ENCODE measurements around the gene NAP1L5. TPM values are rescaled to one million over a fixed set of nuclear protein-coding genes. Genes with fewer than 3 reads are reported as not detected.

NAP1L5 gene
- total and polyA plus RNA-seq, 8 donors, result 3.1 to 22.6 (median 5.8) TPM; not detected in 1

DNA sequence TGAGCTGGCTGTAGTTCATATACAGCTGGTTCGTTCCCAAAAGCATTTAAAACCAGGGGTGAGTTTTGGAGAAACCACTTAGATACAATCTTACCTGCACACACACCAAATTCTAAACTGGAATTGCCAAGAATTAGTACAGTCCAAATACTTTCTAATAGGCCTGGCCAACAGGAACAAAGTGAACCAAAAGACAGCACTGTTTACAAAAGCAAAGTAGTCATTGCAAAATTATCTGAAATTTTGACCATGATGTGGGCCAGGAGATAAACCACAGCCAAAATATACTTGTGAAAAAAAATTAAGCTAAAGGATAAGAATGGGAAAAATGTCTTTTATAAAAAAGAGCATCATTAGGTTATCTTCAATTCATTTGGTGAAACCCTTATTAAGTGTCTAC lies 37.9 kb upstream of the NAP1L5 start:
- peaks cover 14 to 50% (median 44%) of the 10 kb centered on the region in 4 donors for H3K36me3 ChIP-seq
- WGBS, 5 donors, result 23 to 62% (median 41%) methylated on average over 1 of the region's 1 CpG
- no peaks in the 10 kb centered on the region for H3K27me3 ChIP-seq
- DNase-seq, result no peak
- no peak overlapping the region for H3K4me3 ChIP-seq
- intact Hi-C loops (cut with DNase I; ENCODE audit: low total_unique reads), result no loop called here
- TF ChIP-seq POLR2AphosphoS5 (IDR thresholded peaks at IDR 0.05) (no peak), POLR2A (IDR thresholded peaks at IDR 0.05) (no peak), EP300 (IDR thresholded peaks at IDR 0.05) (no peak)
- TF ChIP-seq, protein P1, sequence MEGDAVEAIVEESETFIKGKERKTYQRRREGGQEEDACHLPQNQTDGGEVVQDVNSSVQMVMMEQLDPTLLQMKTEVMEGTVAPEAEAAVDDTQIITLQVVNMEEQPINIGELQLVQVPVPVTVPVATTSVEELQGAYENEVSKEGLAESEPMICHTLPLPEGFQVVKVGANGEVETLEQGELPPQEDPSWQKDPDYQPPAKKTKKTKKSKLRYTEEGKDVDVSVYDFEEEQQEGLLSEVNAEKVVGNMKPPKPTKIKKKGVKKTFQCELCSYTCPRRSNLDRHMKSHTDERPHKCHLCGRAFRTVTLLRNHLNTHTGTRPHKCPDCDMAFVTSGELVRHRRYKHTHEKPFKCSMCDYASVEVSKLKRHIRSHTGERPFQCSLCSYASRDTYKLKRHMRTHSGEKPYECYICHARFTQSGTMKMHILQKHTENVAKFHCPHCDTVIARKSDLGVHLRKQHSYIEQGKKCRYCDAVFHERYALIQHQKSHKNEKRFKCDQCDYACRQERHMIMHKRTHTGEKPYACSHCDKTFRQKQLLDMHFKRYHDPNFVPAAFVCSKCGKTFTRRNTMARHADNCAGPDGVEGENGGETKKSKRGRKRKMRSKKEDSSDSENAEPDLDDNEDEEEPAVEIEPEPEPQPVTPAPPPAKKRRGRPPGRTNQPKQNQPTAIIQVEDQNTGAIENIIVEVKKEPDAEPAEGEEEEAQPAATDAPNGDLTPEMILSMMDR (IDR thresholded peaks at IDR 0.05), result no peak
- no peaks in the 10 kb centered on the region for H3K9me3 ChIP-seq
- peaks cover 23 to 63% (median 44%) of the 10 kb centered on the region in 4 donors for H3K4me1 ChIP-seq
- H3K27ac ChIP-seq, result peak overlapping the region in 3 of 5 donors; percentile 26 to 73 (median 33)

DNA sequence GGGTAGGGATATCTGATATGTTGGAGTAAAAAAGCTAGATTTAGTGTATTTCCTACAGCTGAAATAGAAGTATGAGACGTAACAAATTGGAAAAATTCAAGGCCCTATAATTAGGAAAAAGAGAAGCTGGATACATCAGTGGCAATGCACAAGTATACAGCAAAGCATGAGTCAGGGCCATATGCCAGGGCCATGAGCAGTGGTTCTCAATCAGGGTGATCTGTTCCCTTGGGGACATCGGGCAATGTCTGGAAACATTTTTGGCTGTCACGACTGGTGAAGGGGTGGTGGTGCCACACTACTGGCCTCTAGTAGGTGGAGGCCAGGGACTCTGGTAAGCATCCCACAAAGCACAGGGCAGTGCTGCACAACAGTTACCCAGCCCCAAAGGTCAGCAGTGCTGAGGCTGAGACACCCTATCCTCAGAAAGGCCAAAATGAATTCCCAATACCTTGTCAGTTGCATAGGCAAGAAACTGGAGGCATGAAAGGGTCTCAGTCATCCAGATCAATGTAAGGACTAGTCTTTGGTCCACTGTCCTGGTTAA lies 36.8 kb upstream of the NAP1L5 start:
- WGBS, 5 donors, result 81 to 98% (median 82%) methylated on average over 3 of the region's 3 CpGs
- no peaks in the 10 kb centered on the region for H3K27me3 ChIP-seq
- peaks cover 21 to 59% (median 55%) of the 10 kb centered on the region in 4 donors for H3K36me3 ChIP-seq
- TF ChIP-seq POLR2AphosphoS5 (IDR thresholded peaks at IDR 0.05) (no peak), EP300 (IDR thresholded peaks at IDR 0.05) (no peak), POLR2A (IDR thresholded peaks at IDR 0.05) (no peak)
- TF ChIP-seq, protein P1 (IDR thresholded peaks at IDR 0.05), result no peak
- no peaks in the 10 kb centered on the region for H3K9me3 ChIP-seq
- no peak overlapping the region for H3K4me3 ChIP-seq
- peaks cover 23 to 56% (median 39%) of the 10 kb centered on the region in 4 donors for H3K4me1 ChIP-seq
- H3K27ac ChIP-seq, result peak overlapping the region in 2 of 5 donors; percentile 32 to 73
- intact Hi-C loops (cut with DNase I; ENCODE audit: low total_unique reads), result no loop called here
- no peak for DNase-seq

DNA sequence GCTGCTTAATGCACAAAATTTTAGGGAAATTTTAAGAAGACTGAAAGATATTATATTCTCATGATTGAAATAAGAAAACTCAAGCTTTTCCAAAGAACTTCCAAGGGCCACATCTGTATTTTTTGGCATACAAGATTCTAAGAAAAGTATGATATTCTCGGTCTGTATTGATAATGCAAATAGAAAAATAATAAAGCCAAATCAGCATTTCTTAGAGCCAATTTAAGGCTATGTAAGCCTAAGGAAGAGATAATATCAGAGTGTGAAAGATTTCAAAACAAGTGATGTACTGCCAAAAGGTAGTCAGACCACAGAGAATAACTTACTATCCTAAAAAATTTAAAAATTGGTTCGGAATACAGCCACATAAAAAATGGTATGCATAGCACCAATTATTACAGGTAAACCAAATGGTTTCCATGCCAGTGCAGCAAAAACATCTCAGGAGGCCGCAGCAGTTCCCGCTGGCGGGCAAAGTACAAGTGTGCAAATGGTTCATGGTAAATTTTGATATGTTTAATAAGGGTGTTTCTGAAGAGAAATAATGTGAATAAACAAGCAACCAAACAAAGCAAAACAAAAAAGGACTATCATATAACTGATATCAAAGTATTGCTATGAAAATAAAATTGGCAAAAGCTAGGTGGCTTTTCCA lies 35.2 kb upstream of the NAP1L5 start:
- 88 to 96% (median 94%) methylated on average over 5 of the region's 5 CpGs for WGBS, 5 donors
- no peak for TF ChIP-seq POLR2A (IDR thresholded peaks at IDR 0.05)
- TF ChIP-seq, protein P1 (IDR thresholded peaks at IDR 0.05), result no peak
- TF ChIP-seq EP300 (IDR thresholded peaks at IDR 0.05), result no peak
- no peak for TF ChIP-seq POLR2AphosphoS5 (IDR thresholded peaks at IDR 0.05)
- intact Hi-C loops (cut with DNase I; ENCODE audit: low total_unique reads), result no loop called here
- H3K36me3 ChIP-seq, result peaks cover 25 to 65% (median 58%) of the 10 kb centered on the region in 4 donors
- no peaks in the 10 kb centered on the region for H3K27me3 ChIP-seq
- H3K27ac ChIP-seq, result no peak overlapping the region
- DNase-seq, result no peak
- peaks cover 13 to 45% (median 27%) of the 10 kb centered on the region in 4 donors for H3K4me1 ChIP-seq
- no peak overlapping the region for H3K4me3 ChIP-seq
- no peaks in the 10 kb centered on the region for H3K9me3 ChIP-seq

DNA sequence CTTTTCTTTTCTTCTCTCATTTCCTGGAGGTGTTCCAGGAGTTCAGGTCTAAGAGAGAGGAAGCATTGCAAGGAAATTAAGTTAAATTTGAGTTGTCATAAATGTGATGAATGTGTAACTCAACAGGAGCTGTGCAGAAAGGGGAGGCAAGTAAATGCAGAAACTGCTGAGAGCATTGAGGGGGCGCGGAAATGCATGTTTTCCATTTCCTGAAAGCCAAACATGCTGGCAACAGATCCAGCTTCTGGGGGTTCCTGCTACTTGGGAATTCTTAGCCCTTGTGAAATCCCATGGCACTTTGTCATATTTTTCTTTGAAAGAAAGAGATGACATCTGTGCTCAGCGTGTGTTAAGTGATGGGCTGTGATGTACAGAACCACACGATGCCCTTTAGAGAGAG lies 33.8 kb upstream of the NAP1L5 start:
- Histone ChIP-seq H3K36me3 (peaks cover 35 to 74% (median 72%) of the 10 kb centered on the region in 4 donors), H3K9me3 (no peaks in the 10 kb centered on the region), H3K4me3 (no peak overlapping the region), H3K27me3 (no peaks in the 10 kb centered on the region), H3K27ac (no peak overlapping the region), H3K4me1 (peaks cover 1 to 31% (median 15%) of the 10 kb centered on the region in 4 donors)
- intact Hi-C loops (cut with DNase I; ENCODE audit: low total_unique reads), result no loop called here
- 80 to 94% (median 91%) methylated on average over 4 of the region's 4 CpGs for WGBS, 5 donors
- DNase-seq, result no peak
- no peak for TF ChIP-seq POLR2AphosphoS5 (IDR thresholded peaks at IDR 0.05)
- TF ChIP-seq POLR2A (IDR thresholded peaks at IDR 0.05), result no peak
- TF ChIP-seq, protein P1 (IDR thresholded peaks at IDR 0.05), result no peak
- no peak for TF ChIP-seq EP300 (IDR thresholded peaks at IDR 0.05)

Data from stomach (tissue), 9 donors.